Liver (tissue), 9 donors: ENCODE measurements around the gene GLDN. TPM values are rescaled to one million over a fixed set of nuclear protein-coding genes. Genes with fewer than 3 reads are reported as not detected.

ENCODE experiments used
- DNase-seq: peaks from one replicate; pipeline ENCODE4 v3.0.0-alpha.2; 2017; ENCODE audit warnings: low spot score
- H3K27ac ChIP-seq, 2 donors: one replicate each; pipeline ENCODE4 v1.7.0; 2013; ENCODE audit warnings: inconsistent platforms in 2 of 2, low read length in 2 of 2, control low read depth in 1 of 2, low read depth in 1 of 2, mild to moderate bottlenecking in 1 of 2
- H3K27me3 ChIP-seq, 4 donors: one replicate each; pipeline versions ENCODE4 v1.6.1 to v1.7.0; 2013; ENCODE audit warnings: low read length in 3 of 4, inconsistent platforms in 1 of 4, mild to moderate bottlenecking in 1 of 4, moderate library complexity in 1 of 4; ENCODE audit not compliant: control insufficient read depth in 4 of 4, insufficient read depth in 4 of 4
- H3K36me3 ChIP-seq, 4 donors: one replicate each; pipeline versions ENCODE4 v1.6.1 to v1.7.0; 2013; ENCODE audit warnings: low read length in 3 of 4, mild to moderate bottlenecking in 3 of 4, low read depth in 1 of 4, moderate library complexity in 1 of 4; ENCODE audit not compliant: control insufficient read depth in 4 of 4, insufficient read depth in 3 of 4
- H3K4me1 ChIP-seq, 4 donors: one replicate each; pipeline versions ENCODE4 v1.6.1 to v1.7.0; 2013; ENCODE audit warnings: low read length in 3 of 4, mild to moderate bottlenecking in 3 of 4, moderate library complexity in 1 of 4; ENCODE audit not compliant: control insufficient read depth in 4 of 4, insufficient read depth in 4 of 4
- H3K4me3 ChIP-seq, 3 donors: one replicate each; pipeline versions ENCODE4 v1.6.1 to v1.7.0; 2013; ENCODE audit warnings: low read length in 3 of 3, control low read depth in 1 of 3, low read depth in 1 of 3, mild to moderate bottlenecking in 1 of 3
- H3K9ac ChIP-seq, 2 donors: one replicate each; pipeline ENCODE4 v1.7.0; 2013; ENCODE audit warnings: low read length in 2 of 2, mild to moderate bottlenecking in 2 of 2, moderate library complexity in 2 of 2, control low read depth in 1 of 2, low read depth in 1 of 2
- H3K9me3 ChIP-seq, 4 donors: one replicate each; pipeline versions ENCODE4 v1.6.1 to v1.7.0; 2013; ENCODE audit warnings: low read length in 3 of 4; ENCODE audit not compliant: control insufficient read depth in 4 of 4
- ATF3 ChIP-seq: IDR thresholded peaks from 2 replicates; pipeline ENCODE4 v1.6.1; 2016; ENCODE audit warnings: antibody characterized with exemption
- EGR1 ChIP-seq, 2 donors: IDR thresholded peaks; 2 replicates each; pipeline ENCODE4 v1.6.1; 2016 to 2018; ENCODE audit warnings: antibody characterized with exemption in 2 of 2, low read depth in 2 of 2
- FOXA1 ChIP-seq: IDR thresholded peaks from 2 replicates; pipeline ENCODE4 v1.6.1; 2016; ENCODE audit warnings: antibody characterized with exemption
- FOXA2 ChIP-seq: IDR thresholded peaks from 2 replicates; pipeline ENCODE4 v1.6.1; 2016; ENCODE audit warnings: antibody characterized with exemption
- GABPA ChIP-seq, 2 donors: IDR thresholded peaks in 1 of 2; conservative IDR thresholded peaks in 1 of 2; 2 replicates each; pipeline ENCODE4 v1.6.1; 2016; ENCODE audit warnings: antibody characterized with exemption in 2 of 2, mild to moderate bottlenecking in 1 of 2, moderate library complexity in 1 of 2
- HNF4A ChIP-seq, 2 donors: conservative IDR thresholded peaks; 2 replicates each; pipeline ENCODE4 v1.6.1; 2016; ENCODE audit warnings: antibody characterized with exemption in 2 of 2, mild to moderate bottlenecking in 2 of 2
- HNF4G ChIP-seq: IDR thresholded peaks from 2 replicates; pipeline ENCODE4 v1.6.1; 2016; ENCODE audit warnings: antibody characterized with exemption
- JUND ChIP-seq, 2 donors: IDR thresholded peaks; 2 replicates each; pipeline ENCODE4 v1.6.1; 2016; ENCODE audit warnings: antibody characterized with exemption in 2 of 2
- MAX ChIP-seq: IDR thresholded peaks from 2 replicates; pipeline ENCODE4 v1.6.1; 2016; ENCODE audit warnings: antibody characterized with exemption
- NR2F2 ChIP-seq: IDR thresholded peaks from 2 replicates; pipeline ENCODE4 v1.6.1; 2016; ENCODE audit warnings: antibody characterized with exemption
- RAD21 ChIP-seq, 2 donors: IDR thresholded peaks; 2 replicates each; pipeline ENCODE4 v1.6.1; 2016; ENCODE audit warnings: antibody characterized with exemption in 2 of 2, mild to moderate bottlenecking in 2 of 2
- REST ChIP-seq: IDR thresholded peaks from 2 replicates; pipeline ENCODE4 v1.6.1; 2016; ENCODE audit warnings: antibody characterized with exemption, mild to moderate bottlenecking
- RXRA ChIP-seq, 2 donors: IDR thresholded peaks; 2 replicates each; pipeline ENCODE4 v1.6.1; 2017 to 2018; ENCODE audit warnings: antibody characterized with exemption in 2 of 2, mild to moderate bottlenecking in 1 of 2
- SP1 ChIP-seq: IDR thresholded peaks from 2 replicates; pipeline ENCODE4 v1.6.1; 2018; ENCODE audit warnings: antibody characterized with exemption, mild to moderate bottlenecking
- TAF1 ChIP-seq: conservative IDR thresholded peaks from 2 replicates; pipeline ENCODE4 v1.6.1; 2016; ENCODE audit warnings: antibody characterized with exemption, mild to moderate bottlenecking
- YY1 ChIP-seq: IDR thresholded peaks from 2 replicates; pipeline ENCODE4 v1.6.1; 2016; ENCODE audit warnings: antibody characterized with exemption, mild to moderate bottlenecking
- WGBS: extraction: QIAGEN DNeasy Blood & Tissue Kit; methylation state at CpG from one replicate; pipeline ENCODE4 v1.1.7; 2013; 5-methylcytosine and 5-hydroxymethylcytosine counted together
- polyA plus RNA-seq, 2 donors: library from polyadenylated mRNA; stranded (reverse) in 1 of 2; unstranded in 1 of 2; fragments of 200-250 nt in 1 of 2; fragments of >200 nt in 1 of 2; fragmentation: Nextera tagmentation in 1 of 2; extraction: Ambion mirVana in 1 of 2; gene quantifications; one replicate each; pipeline versions ENCODE4 v1.2.1 to v1.2.3, GENCODE V29; 2013 to 2015
- total RNA-seq, 2 donors: library from RNA; depleted of rRNA; stranded (reverse); fragments of >200 nt; gene quantifications; one replicate each; pipeline ENCODE4 v1.2.3, GENCODE V29; 2014
- donor health status: healthy.
- donor health status: healthy.
- donor health status: healthy.
- donor health status: healthy.
- donor health status: healthy.

The GLDN gene
- total and polyA plus RNA-seq, 4 donors, result 0.15 to 1.4 (median 0.33) TPM

- Histone ChIP-seq H3K36me3 (no peaks in the 10 kb centered on the region), H3K27me3 (no peaks in the 10 kb centered on the region), H3K27ac (no peak overlapping the region), H3K9me3 (no peaks in the 10 kb centered on the region), H3K4me1 (no peaks in the 10 kb centered on the region), H3K9ac (no peak overlapping the region), H3K4me3 (no peak overlapping the region)
- 75% methylated on average over 5 of the region's 5 CpGs for WGBS
- no peak for DNase-seq
- no peak for TF ChIP-seq JUND (IDR thresholded peaks at IDR 0.05)
- no peak for TF ChIP-seq YY1
- no peak for TF ChIP-seq RAD21 (IDR thresholded peaks at IDR 0.05)
- no peak for TF ChIP-seq HNF4G
- TF ChIP-seq RXRA (IDR thresholded peaks at IDR 0.05), result no peak
- TF ChIP-seq REST, result no peak
- TF ChIP-seq SP1, result no peak
- TF ChIP-seq ATF3, result no peak
- no peak for TF ChIP-seq MAX
- no peak for TF ChIP-seq FOXA2
- TF ChIP-seq FOXA1, result no peak
Observed at GRCh38 chr15:51331141-51331540, 10.3 kb upstream of the GLDN start.

- no peak for TF ChIP-seq RAD21 (IDR thresholded peaks at IDR 0.05)
- 77% methylated on average over 4 of the region's 4 CpGs for WGBS
- Histone ChIP-seq H3K9ac (no peak overlapping the region), H3K27me3 (no peaks in the 10 kb centered on the region), H3K36me3 (no peaks in the 10 kb centered on the region), H3K4me3 (no peak overlapping the region), H3K9me3 (no peaks in the 10 kb centered on the region), H3K27ac (no peak overlapping the region), H3K4me1 (no peaks in the 10 kb centered on the region)
- DNase-seq, result no peak
Observed at GRCh38 chr15:51332206-51333147, 9.0 kb upstream of the GLDN start.

GRCh38 chr15:51333571-51333970, 7.9 kb upstream of the GLDN start:
- WGBS, result 75% methylated on average over 2 of the region's 2 CpGs
- TF ChIP-seq FOXA2 (no peak), NR2F2 (no peak), FOXA1 (no peak), RAD21 (IDR thresholded peaks at IDR 0.05) (no peak), RXRA (IDR thresholded peaks at IDR 0.05) (no peak), GABPA (IDR thresholded peaks at IDR 0.05 in 1 of 2, conservative IDR thresholded peaks at IDR 0.05 in 1 of 2) (no peak), YY1 (no peak), JUND (IDR thresholded peaks at IDR 0.05) (no peak), SP1 (no peak), EGR1 (IDR thresholded peaks at IDR 0.05; ENCODE audit: low read depth in 2 of 2) (no peak), HNF4A (conservative IDR thresholded peaks at IDR 0.05) (no peak), MAX (no peak), TAF1 (no peak), ATF3 (no peak), REST (no peak)

More at GRCh38 chr15:51333571-51333970, 7.9 kb upstream of the GLDN start:
- no peak for DNase-seq
- Histone ChIP-seq H3K4me3 (no peak overlapping the region), H3K36me3 (no peaks in the 10 kb centered on the region), H3K9ac (no peak overlapping the region), H3K27me3 (no peaks in the 10 kb centered on the region), H3K27ac (no peak overlapping the region), H3K4me1 (no peaks in the 10 kb centered on the region), H3K9me3 (no peaks in the 10 kb centered on the region)
